ENCODE results near the gene SETD5. TPM values are rescaled to one million over a fixed set of nuclear protein-coding genes. Genes with fewer than 3 reads are reported as not detected.
A peak's percentile ranks its signal among the peaks of the same experiment; 100 is the strongest.

SETD5 gene
- total RNA-seq, 1 donor from 2014 or later: 146 TPM

DNA sequence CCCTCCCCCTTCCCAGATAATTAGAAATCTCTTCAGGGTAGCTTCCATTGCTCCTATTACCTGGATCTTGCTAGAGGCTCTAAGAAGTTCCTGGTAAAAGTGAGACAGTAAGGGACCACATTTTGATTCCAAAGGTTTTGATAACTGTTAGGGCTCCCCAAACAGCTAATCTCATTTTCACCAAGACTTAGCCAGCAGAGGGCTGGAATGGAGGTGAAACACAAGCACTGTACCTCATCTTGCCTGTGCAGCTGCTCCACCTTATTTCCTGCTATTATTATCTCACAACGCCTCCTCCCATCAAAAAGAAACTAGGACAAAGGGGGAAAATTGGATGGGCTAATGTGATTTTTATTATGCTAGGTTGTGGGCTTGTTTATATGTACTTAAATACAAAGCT lies 7.3 kb downstream of the SETD5 start:
- intact Hi-C loops (cut with micrococcal nuclease): no loop called here

DNA sequence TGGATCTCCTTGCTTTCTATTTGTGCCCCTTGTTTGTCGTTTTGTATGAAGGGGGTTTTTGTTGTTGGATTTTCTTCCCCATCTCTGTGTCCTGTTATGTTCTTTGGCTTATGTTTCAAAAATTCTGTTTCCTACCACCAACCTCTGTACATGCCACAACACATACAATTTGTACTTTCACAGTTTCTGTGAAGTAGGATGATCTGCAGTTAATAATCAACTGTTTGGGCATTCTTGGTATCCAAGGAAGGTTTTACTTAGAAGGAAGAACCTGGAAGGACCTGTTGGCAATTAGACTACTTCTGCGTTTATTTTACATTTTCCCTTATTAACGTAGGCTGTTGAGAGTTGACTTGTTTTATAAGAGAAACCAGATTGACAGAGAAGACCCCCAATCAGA lies 8.3 kb downstream of the SETD5 start:
- Mint-ChIP-seq H3K27ac (no peak overlapping the region), H3K4me1 (ENCODE audit: low read depth) (peaks cover 58% of the 10 kb centered on the region), H3K4me3 (ENCODE audit: low read depth) (no peak overlapping the region), H3K9me3 (no peaks in the 10 kb centered on the region), H3K36me3 (ENCODE audit: low read depth) (peaks cover 42% of the 10 kb centered on the region), H3K27me3 (ENCODE audit: low read depth) (no peaks in the 10 kb centered on the region)
- intact Hi-C loops (cut with micrococcal nuclease): no loop called here
- no peak for DNase-seq (ENCODE audit: low spot score)

More for the DNA sequence above, 7.3 kb downstream of the SETD5 start:
- Mint-ChIP-seq H3K27ac (no peak overlapping the region), H3K9me3 (no peaks in the 10 kb centered on the region), H3K36me3 (ENCODE audit: low read depth) (peaks cover 38% of the 10 kb centered on the region), H3K4me3 (ENCODE audit: low read depth) (peak overlapping the region; percentile 8), H3K27me3 (ENCODE audit: low read depth) (no peaks in the 10 kb centered on the region), H3K4me1 (ENCODE audit: low read depth) (peaks cover 58% of the 10 kb centered on the region)
- DNase-seq (ENCODE audit: low spot score): no peak

DNA sequence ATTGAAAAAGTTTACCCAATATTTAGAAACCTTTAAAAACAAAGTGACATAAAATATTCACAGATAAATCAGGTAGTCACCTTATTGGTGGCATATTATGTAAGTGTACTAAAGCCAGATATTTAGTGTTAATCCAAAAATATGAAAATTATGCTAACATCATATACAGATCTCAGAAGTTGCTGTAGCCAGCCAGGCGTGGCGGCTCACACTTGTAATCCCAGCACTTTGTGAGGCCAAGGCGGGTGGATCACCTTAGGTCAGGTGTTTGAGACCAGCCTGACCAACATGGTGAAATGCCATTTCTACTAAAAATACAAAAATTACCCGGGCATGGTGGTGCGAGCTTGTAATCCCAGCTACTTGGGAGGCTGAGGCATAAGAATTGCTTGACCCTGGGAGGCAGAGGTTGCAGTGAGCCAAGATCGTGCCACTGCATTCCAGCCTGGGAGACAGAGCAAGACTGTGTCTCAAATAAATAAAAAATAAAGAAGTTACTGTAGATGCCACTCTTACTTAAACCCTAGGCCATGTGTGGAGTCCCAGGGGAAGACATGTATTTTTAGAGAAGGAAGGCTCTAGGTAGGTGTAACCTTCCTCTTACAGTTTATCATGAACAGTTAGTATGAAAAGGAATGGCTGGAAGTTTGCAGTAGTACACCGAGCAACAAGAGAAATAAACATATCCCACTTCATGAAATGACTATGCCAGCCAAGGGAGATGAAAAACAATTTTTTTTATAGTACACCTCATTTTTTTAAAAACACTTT lies 9.6 kb downstream of the SETD5 start:
- no peak for DNase-seq (ENCODE audit: low spot score)
- Mint-ChIP-seq H3K36me3 (ENCODE audit: low read depth) (peaks cover 40% of the 10 kb centered on the region), H3K4me3 (ENCODE audit: low read depth) (no peak overlapping the region), H3K9me3 (no peaks in the 10 kb centered on the region), H3K27ac (no peak overlapping the region), H3K4me1 (ENCODE audit: low read depth) (peaks cover 48% of the 10 kb centered on the region), H3K27me3 (ENCODE audit: low read depth) (no peaks in the 10 kb centered on the region)
- intact Hi-C loops (cut with micrococcal nuclease): no loop called here

DNA sequence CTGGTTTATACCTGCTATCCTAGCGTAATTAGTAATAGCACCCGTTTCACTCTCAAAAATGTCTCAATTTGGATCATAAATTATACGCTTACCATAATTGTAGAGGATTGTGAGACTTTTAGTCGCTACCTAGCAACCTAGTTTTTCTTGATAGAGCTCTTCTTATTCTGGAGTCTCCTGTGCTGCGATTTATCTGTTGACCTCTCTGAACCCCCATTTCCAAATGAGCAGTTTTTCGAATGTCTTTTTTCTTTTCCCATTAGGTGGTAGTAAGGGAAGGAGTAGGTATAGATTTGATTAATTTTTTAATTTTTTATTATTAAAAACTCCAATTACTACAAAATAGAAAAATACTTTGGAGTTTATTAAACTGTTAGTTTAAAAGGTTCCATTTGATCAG lies 10.6 kb downstream of the SETD5 start:
- Mint-ChIP-seq H3K4me3 (ENCODE audit: low read depth) (no peak overlapping the region), H3K4me1 (ENCODE audit: low read depth) (peaks cover 41% of the 10 kb centered on the region), H3K36me3 (ENCODE audit: low read depth) (peaks cover 37% of the 10 kb centered on the region), H3K27me3 (ENCODE audit: low read depth) (no peaks in the 10 kb centered on the region), H3K27ac (no peak overlapping the region), H3K9me3 (no peaks in the 10 kb centered on the region)
- intact Hi-C loops (cut with micrococcal nuclease): no loop called here
- no peak for DNase-seq (ENCODE audit: low spot score)

DNA sequence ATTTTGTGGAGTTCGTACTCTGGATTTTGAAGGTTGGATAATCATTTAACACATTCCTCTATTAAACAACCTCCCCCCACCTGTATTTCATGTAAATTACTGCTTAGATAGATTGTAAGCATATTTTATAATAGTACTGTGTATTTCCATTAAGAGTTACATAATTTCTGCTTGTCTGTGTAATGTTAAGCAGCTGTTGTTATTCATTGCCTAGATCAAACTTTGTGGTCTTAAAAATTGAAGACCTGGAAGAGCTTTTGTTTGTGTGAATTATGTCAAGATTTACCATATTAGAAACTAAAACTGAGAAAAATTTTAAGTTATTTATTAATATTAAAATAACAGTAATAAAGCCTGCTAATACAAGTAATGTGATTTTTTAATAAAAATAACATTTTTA lies 11.1 kb downstream of the SETD5 start:
- Mint-ChIP-seq H3K9me3 (no peaks in the 10 kb centered on the region), H3K27me3 (ENCODE audit: low read depth) (no peaks in the 10 kb centered on the region), H3K27ac (no peak overlapping the region), H3K4me3 (ENCODE audit: low read depth) (no peak overlapping the region), H3K4me1 (ENCODE audit: low read depth) (peaks cover 43% of the 10 kb centered on the region), H3K36me3 (ENCODE audit: low read depth) (peaks cover 41% of the 10 kb centered on the region)
- intact Hi-C loops (cut with micrococcal nuclease): no loop called here
- DNase-seq (ENCODE audit: low spot score): no peak

DNA sequence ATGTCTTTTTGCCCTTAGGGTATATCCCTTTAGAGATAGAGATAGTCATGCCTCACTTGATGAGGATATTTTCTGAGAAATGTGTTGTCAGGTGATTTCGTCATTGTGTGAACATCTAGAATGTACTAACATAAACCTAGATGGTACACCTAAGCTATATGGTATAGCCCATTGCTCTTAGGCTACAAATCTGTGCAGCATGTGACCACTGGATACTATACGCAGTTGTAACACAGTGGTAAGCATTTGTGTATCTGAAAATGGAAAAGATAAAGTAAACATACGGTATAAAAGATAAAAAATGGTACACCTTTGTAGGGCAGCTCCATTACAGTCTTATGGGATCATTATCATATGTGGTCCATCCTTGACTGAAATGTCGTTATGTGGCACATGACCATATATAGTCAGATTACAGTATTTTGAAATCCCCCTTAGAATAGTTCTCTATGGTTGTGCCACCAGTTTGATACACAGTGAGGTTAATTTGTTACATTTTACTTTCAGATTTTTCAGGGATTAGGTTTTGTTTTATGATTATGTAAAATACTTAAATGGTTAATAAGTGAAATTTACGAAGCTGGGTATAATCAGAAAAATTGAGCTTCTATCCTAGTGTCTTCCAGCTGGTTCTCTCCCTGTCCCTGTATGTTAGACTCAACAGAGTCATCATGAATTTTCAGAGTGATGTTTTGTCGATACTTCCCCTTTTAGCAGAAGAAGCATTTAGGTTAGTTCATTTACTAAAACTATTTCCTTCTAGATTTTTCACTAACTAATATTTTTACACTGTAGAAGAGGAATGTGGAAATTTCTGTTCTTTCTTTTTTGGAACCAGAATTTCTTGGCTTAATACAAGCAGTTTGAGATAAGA lies 12.8 kb downstream of the SETD5 start:
- Mint-ChIP-seq H3K9me3 (no peaks in the 10 kb centered on the region), H3K36me3 (ENCODE audit: low read depth) (peaks cover 47% of the 10 kb centered on the region), H3K4me1 (ENCODE audit: low read depth) (peaks cover 39% of the 10 kb centered on the region), H3K4me3 (ENCODE audit: low read depth) (no peak overlapping the region), H3K27me3 (ENCODE audit: low read depth) (no peaks in the 10 kb centered on the region), H3K27ac (no peak overlapping the region)
- DNase-seq (ENCODE audit: low spot score): no peak
- intact Hi-C loops (cut with micrococcal nuclease): no loop called here

DNA sequence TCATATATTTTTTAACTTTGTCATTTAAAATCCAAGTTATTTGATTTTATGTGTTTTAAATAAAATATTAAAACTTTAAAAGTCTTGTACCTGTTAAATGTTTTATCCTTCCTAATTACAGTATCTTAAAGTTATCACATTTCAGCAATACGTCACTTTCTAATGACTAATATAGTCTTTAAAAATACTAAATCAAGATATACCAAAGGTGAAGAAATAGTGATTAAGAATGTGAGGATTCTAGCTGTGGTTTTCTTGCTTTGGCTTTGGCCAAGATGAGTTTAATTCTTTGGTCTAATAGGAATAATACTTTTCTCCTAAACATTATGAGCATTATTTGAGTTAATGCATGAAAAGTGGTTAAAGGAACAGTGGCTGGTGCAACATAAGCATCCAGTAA lies 13.9 kb downstream of the SETD5 start:
- H3K27ac Mint-ChIP-seq: no peak overlapping the region
- intact Hi-C loops (cut with micrococcal nuclease): no loop called here
- no peaks in the 10 kb centered on the region for H3K27me3 Mint-ChIP-seq (ENCODE audit: low read depth)
- H3K4me3 Mint-ChIP-seq (ENCODE audit: low read depth): no peak overlapping the region
- no peak for DNase-seq (ENCODE audit: low spot score)
- H3K36me3 Mint-ChIP-seq (ENCODE audit: low read depth): peaks cover 50% of the 10 kb centered on the region
- no peaks in the 10 kb centered on the region for H3K9me3 Mint-ChIP-seq
- peaks cover 42% of the 10 kb centered on the region for H3K4me1 Mint-ChIP-seq (ENCODE audit: low read depth)

DNA sequence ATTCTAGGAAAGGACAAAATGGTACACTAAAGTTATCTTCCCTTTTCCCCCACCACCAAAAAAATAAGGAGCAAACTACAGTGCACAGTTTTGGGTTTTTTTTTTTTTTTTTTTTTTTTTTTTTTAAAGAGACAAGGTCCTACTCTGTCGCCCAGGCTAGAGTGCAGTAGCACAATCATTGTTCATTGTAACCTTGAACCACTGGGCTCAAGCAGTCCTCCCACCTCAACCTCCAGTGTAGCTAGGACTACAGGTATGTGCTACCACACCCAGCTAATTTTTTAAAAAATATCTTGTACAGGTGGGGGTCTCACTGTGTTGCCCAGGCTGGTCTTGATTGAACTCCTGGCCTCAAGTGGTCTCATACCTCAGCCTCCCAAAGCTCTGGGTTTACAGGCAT lies 14.9 kb downstream of the SETD5 start:
- H3K36me3 Mint-ChIP-seq (ENCODE audit: low read depth): peaks cover 44% of the 10 kb centered on the region
- no peak overlapping the region for H3K27ac Mint-ChIP-seq
- no peak overlapping the region for H3K4me3 Mint-ChIP-seq (ENCODE audit: low read depth)
- no peaks in the 10 kb centered on the region for H3K9me3 Mint-ChIP-seq
- intact Hi-C loops (cut with micrococcal nuclease): no loop called here
- peaks cover 37% of the 10 kb centered on the region for H3K4me1 Mint-ChIP-seq (ENCODE audit: low read depth)
- no peaks in the 10 kb centered on the region for H3K27me3 Mint-ChIP-seq (ENCODE audit: low read depth)
- DNase-seq (ENCODE audit: low spot score): no peak

DNA sequence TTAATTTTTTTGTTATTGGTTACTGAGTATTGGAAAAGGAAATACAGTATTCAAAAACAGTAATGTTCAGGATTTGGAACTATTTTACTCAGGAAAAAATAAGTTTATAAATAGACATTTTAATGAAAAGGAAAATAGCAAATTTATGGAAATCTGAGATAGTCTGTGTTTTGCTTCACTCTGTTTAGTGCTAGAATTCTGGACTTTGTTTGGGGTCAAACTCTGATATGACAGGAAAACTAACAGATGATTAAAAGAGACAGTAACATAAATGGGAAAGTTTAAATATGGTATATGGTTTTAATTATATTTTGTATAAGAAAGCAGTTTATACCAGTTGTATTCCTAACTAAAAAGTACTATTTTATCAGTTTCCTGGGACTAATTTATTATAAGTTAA lies 17.4 kb downstream of the SETD5 start:
- intact Hi-C loops (cut with micrococcal nuclease): no loop called here
- Mint-ChIP-seq H3K27ac (no peak overlapping the region), H3K27me3 (ENCODE audit: low read depth) (no peaks in the 10 kb centered on the region), H3K4me3 (ENCODE audit: low read depth) (no peak overlapping the region), H3K4me1 (ENCODE audit: low read depth) (peaks cover 32% of the 10 kb centered on the region), H3K9me3 (no peaks in the 10 kb centered on the region), H3K36me3 (ENCODE audit: low read depth) (peaks cover 33% of the 10 kb centered on the region)
- no peak for DNase-seq (ENCODE audit: low spot score)

DNA sequence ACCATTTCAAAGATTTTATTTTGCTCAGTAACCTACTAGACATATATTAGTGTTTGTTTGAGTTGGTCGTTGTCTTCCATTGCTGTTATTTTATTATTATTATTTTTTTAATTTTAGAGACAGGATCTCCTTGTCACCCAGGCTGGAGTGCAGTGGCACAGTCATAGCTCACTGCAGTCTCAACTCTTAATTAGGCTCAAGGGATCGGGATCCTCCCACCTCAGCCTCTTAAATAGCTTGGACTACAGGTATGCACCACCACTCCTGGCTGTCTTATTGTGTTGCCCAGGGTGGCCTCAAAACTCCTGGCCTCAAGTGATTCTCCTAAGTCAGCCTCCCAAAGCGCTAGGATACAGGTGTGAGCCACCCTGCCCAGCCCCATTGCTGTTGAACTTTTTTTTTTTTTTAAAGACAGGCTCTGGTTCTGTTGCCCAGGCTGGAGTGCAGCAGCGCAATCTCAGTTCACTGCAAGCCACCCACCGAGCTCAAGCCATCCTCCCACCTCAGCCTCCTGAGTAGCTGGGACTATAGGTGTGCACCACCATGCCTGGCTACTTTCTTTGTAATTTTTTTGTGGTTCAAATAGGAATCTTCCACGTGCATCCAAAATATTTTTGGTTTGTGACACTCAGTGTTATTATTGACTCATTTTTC lies 18.2 kb downstream of the SETD5 start:
- no peak overlapping the region for H3K4me3 Mint-ChIP-seq (ENCODE audit: low read depth)
- peaks cover 25% of the 10 kb centered on the region for H3K36me3 Mint-ChIP-seq (ENCODE audit: low read depth)
- H3K27me3 Mint-ChIP-seq (ENCODE audit: low read depth): no peaks in the 10 kb centered on the region
- peak overlapping the region; percentile 27 for H3K27ac Mint-ChIP-seq
- intact Hi-C loops (cut with micrococcal nuclease): no loop called here
- no peak for DNase-seq (ENCODE audit: low spot score)
- H3K9me3 Mint-ChIP-seq: no peaks in the 10 kb centered on the region
- peaks cover 30% of the 10 kb centered on the region for H3K4me1 Mint-ChIP-seq (ENCODE audit: low read depth)

DNA sequence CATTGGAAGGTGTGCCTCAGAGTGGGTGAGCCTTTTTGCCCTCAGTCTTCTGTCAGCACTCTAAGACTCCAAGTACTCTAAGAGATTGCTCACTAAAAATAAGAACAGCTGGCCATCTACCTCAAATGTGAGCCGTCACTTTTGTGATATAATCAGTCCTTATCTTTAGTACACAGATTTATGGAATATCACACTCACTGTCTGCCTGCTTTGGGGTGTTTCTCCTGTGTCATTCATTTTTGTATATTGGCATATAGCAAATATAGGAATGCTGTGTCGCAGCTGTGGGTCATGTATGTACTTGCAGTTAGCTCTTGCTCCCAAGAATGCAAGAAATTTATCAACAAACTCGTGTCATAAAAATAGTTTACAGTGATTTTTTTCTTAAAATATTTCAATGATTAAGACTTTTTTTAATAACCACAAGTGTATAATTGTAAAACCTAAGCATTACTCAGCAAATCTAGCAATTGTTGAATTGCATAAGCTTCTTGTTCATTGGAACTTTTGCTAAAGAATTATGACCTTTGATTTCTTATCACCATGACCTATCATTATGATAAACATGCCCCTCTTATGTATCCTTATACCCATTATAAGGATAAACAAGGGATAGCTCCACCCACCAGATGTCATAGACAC lies 18.8 kb downstream of the SETD5 start:
- no peak overlapping the region for H3K4me3 Mint-ChIP-seq (ENCODE audit: low read depth)
- H3K27ac Mint-ChIP-seq: peak overlapping the region; percentile 27
- intact Hi-C loops (cut with micrococcal nuclease): no loop called here
- peaks cover 35% of the 10 kb centered on the region for H3K4me1 Mint-ChIP-seq (ENCODE audit: low read depth)
- H3K36me3 Mint-ChIP-seq (ENCODE audit: low read depth): peaks cover 25% of the 10 kb centered on the region
- H3K27me3 Mint-ChIP-seq (ENCODE audit: low read depth): no peaks in the 10 kb centered on the region
- DNase-seq (ENCODE audit: low spot score): no peak
- H3K9me3 Mint-ChIP-seq: no peaks in the 10 kb centered on the region

DNA sequence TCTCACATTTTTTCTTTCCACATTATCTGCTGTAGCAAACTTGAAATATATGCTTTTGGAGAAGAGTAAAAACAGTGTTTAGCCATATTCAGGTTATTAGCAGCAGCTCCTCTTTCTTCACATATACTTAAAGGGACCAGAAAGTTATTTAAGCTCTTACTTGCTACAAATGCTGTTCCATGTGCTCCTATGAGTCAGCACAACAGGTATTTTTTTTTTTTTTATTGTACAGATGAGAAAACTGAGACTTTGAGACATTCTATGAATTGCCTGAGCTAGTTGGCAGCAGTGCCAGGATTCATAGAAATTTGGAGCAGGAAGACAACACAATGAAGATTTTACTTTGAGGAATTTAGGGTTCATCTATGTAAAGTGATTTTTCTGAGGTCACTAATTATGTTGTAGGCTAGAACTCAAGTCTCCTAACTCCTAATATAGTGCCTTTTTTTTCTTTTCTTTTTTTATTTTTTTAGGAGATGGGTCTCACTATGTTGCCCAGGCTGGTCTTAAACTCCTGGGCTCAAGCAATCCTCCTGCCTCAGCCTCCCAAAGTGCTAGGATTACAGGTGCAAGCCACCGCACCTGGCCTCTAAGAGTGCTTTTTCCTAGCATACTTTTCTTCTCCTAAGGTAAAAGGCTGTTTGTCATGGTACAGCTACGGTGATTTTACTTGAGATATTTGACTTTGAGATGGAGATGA lies 23.6 kb downstream of the SETD5 start:
- intact Hi-C loops (cut with micrococcal nuclease): loop anchor here (2.0 kb wide), 1 partner anchor 22 kb away; no protein-coding TSS in a partner anchor
- no peaks in the 10 kb centered on the region for H3K9me3 Mint-ChIP-seq
- peaks cover 38% of the 10 kb centered on the region for H3K4me1 Mint-ChIP-seq (ENCODE audit: low read depth)
- peaks cover 33% of the 10 kb centered on the region for H3K36me3 Mint-ChIP-seq (ENCODE audit: low read depth)
- H3K4me3 Mint-ChIP-seq (ENCODE audit: low read depth): no peak overlapping the region
- H3K27ac Mint-ChIP-seq: peak overlapping the region; percentile 13
- no peak for DNase-seq (ENCODE audit: low spot score)
- H3K27me3 Mint-ChIP-seq (ENCODE audit: low read depth): no peaks in the 10 kb centered on the region
